Measurements from ENCODE around the gene CDC42BPB. TPM values are rescaled to one million over a fixed set of nuclear protein-coding genes. Genes with fewer than 3 reads are reported as not detected.

CDC42BPB gene
- total RNA-seq, 2 experiments from 2014 or later: 2.5 to 3.2 TPM

DNA sequence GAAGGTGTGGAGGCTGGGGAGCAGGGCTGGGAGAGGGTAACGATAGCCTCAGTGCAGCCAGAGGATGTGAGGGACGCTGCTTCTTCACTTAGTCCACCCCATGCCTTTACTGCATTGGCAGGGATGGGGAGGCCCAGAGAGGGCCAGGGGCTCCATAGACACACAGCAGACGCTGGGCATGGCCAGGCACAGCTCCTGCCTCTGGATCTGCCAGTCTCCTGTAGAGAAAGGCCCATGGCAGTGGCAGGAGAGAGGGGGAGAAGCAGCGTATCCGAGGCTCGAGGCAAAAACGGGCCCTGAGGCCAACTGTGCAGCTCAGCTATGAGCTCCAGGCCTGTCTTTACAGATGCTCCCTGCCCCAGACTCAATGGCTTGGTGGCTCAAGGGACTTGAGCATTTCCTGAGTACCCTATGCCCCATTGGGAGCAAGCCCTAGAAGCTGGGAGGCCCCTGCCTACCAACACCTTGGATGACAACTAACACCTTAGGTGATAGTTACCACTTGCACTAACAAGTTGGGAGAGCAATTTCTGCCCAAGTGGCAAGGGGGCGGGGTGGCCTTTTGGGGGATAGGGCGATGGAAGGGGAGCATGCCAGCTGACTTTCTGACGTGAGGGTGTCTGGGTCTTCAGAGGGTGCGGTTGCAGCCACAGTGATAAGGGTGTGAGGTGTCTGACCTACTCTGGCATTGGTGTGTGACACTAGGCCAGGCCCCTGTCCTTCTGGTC is 21.7 kb upstream of the CDC42BPB start:
- Mint-ChIP-seq H3K36me3 (ENCODE audit: low read depth) (no peaks in the 10 kb centered on the region), H3K9me3 (no peaks in the 10 kb centered on the region), H3K27me3 (ENCODE audit: low read depth) (no peaks in the 10 kb centered on the region), H3K4me1 (ENCODE audit: low read depth) (no peaks in the 10 kb centered on the region), H3K4me3 (no peak overlapping the region), H3K27ac (no peak overlapping the region)
- CTCF ChIA-PET: interaction anchor here (0.6 to 1.9 kb wide), 7 partner anchors 11 to 249 kb away, joined by 3 to 10 read pairs (median 4); no protein-coding TSS in a partner anchor
- DNase-seq: no peak
- intact Hi-C loops (cut with micrococcal nuclease): loop anchor here (1.0 to 5.0 kb wide), 6 partner anchors 62 to 468 kb away; partner anchors contain the start of genes MARK3 and TRAF3

DNA sequence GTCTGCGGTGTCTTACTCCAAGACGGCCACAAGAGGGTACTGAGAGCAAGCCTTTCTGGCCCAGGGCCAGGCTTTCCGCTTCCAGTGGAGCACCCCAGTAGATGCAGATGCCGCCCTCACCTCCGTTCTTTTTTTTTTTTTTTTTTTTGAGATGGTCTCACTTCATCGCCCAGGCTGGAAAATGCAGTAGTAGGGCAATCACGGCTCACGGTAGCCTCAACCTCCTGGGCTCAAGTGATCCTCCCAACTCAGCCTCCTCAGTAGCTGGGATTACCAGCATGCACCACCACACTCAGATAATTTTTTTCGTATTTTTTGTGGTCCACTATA is 21.0 kb upstream of the CDC42BPB start:
- no peak overlapping the region for H3K4me3 Mint-ChIP-seq
- no peak overlapping the region for H3K27ac Mint-ChIP-seq
- no peaks in the 10 kb centered on the region for H3K36me3 Mint-ChIP-seq (ENCODE audit: low read depth)
- intact Hi-C loops (cut with micrococcal nuclease): loop anchor here (1.0 to 5.0 kb wide), 6 partner anchors 62 to 469 kb away; partner anchors contain the start of genes MARK3 and TRAF3
- no peaks in the 10 kb centered on the region for H3K4me1 Mint-ChIP-seq (ENCODE audit: low read depth)
- peak; percentile 85 for DNase-seq
- no peaks in the 10 kb centered on the region for H3K27me3 Mint-ChIP-seq (ENCODE audit: low read depth)
- CTCF ChIA-PET: interaction anchor here (0.6 to 1.9 kb wide), 7 partner anchors 10 to 250 kb away, joined by 3 to 10 read pairs (median 4); no protein-coding TSS in a partner anchor
- H3K9me3 Mint-ChIP-seq: no peaks in the 10 kb centered on the region

DNA sequence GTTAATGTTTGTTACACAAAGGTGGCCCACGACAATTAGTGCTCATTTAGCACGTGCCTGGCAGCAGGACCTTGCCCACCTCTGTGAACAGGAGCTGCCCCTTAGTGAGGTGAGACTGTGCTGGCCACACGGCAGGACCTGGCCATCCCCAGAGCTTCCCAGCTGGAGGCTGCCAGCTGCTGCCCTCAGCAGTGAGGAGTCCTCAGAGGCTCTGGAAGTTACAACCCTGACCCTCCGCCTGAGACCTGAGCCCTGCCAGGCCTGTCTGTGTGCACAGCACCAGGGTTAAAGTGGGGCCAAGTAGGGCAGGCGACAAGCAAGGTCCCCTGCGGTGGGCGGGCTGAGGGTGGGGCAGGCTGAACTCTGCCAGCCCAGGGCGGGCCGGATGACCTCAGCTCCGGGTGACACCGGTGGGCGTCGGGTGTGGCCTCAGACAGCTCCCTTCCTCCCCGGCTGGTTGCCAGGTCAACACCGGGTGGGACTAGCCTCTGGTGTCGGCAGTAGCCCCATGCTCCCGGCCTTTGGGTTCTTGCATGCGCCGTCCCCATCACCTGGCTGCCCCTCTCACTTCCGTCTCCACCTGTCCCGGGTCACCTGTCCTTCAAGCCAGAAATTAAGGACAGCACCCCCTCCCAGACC is 17.5 kb upstream of the CDC42BPB start:
- Mint-ChIP-seq H3K4me3 (no peak overlapping the region), H3K36me3 (ENCODE audit: low read depth) (no peaks in the 10 kb centered on the region), H3K27ac (no peak overlapping the region), H3K9me3 (no peaks in the 10 kb centered on the region), H3K27me3 (ENCODE audit: low read depth) (no peaks in the 10 kb centered on the region), H3K4me1 (ENCODE audit: low read depth) (no peaks in the 10 kb centered on the region)
- DNase-seq: no peak
- intact Hi-C loops (cut with micrococcal nuclease): loop anchor here (1.0 to 5.0 kb wide), 8 partner anchors 16 to 472 kb away; partner anchors contain the start of genes MARK3 and TRAF3
- CTCF ChIA-PET: interaction anchor here (0.7 to 2.2 kb wide), 11 partner anchors 10 to 380 kb away, joined by 3 to 11 read pairs (median 5); no protein-coding TSS in a partner anchor

DNA sequence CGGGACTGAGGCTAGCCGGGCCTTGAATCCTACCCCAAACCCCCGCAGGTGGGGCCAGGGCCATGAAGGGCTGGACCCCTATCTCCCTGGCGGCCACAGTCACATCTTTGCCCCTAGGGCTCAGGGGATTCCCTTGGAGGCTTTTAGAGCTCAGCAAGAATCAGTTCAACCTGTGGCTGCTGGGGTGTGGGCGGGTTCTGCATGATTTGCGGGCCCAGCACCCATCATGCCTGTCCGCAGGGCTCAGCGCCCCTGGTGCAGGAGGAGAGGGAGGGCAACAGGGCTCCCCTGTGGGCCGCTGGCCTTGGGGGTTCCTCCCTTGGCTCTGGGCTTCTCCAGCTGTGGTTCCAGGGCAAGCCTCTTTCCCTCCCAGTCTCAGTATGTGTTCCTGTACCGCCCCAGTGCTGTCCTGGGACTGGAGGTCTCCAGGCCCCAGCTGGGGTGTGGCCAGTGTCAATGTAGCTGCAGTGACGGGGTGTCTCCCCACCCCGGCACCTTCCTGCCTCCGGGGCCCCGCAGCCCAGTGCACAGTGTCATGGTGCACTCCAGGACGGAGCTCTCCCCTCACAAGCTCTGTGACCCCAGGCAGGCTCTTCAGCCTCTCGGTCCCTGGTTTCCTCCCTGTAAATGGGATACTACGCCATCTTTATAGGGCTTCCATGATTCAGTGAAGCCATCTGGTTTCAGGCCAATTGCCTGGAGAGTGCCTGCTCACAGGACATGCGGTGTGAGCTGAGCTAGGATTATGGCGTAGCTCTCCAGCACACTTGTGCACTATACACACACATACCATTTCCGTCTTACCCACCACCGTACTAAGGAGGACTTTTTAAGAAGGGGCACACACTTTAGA is 16.8 kb upstream of the CDC42BPB start:
- H3K27me3 Mint-ChIP-seq (ENCODE audit: low read depth): no peaks in the 10 kb centered on the region
- no peaks in the 10 kb centered on the region for H3K4me1 Mint-ChIP-seq (ENCODE audit: low read depth)
- DNase-seq: no peak
- no peak overlapping the region for H3K27ac Mint-ChIP-seq
- no peaks in the 10 kb centered on the region for H3K9me3 Mint-ChIP-seq
- H3K36me3 Mint-ChIP-seq (ENCODE audit: low read depth): no peaks in the 10 kb centered on the region
- intact Hi-C loops (cut with micrococcal nuclease): loop anchor here (2.0 kb wide), 2 partner anchors 15 to 111 kb away; no protein-coding TSS in a partner anchor
- H3K4me3 Mint-ChIP-seq: no peak overlapping the region
- CTCF ChIA-PET: interaction anchor here (1.0 to 2.2 kb wide), 7 partner anchors 9 to 218 kb away, joined by 3 to 11 read pairs (median 5); no protein-coding TSS in a partner anchor

DNA sequence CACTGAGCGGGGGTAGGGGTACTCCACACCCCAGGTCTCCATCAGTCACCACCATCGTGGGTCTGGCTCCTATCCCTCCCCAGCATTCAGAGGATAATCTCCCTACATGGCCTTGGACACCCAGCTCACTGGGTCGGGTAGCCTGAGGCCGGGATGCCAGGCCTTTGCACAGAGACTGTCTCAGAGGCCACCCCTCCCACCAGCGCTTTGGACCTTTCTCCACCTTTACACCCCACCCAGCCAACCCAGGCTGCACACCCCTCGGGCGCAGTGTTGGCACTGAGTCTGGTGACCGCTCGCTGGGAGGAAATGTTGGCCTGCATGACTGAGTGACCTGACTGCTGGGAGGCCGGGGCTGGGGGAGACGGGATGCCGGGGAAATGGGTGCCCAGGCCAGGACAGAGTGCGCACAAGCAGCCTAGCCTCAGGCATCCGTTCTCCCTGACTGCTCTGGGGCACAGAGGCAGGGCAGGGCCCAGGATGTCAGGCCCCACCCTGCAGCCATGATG is 16.1 kb upstream of the CDC42BPB start:
- H3K36me3 Mint-ChIP-seq (ENCODE audit: low read depth): no peaks in the 10 kb centered on the region
- no peaks in the 10 kb centered on the region for H3K9me3 Mint-ChIP-seq
- no peaks in the 10 kb centered on the region for H3K27me3 Mint-ChIP-seq (ENCODE audit: low read depth)
- H3K4me1 Mint-ChIP-seq (ENCODE audit: low read depth): no peaks in the 10 kb centered on the region
- no peak for DNase-seq
- CTCF ChIA-PET: interaction anchor here (2.2 kb wide), 1 partner anchor 31 kb away, joined by 11 read pairs; no protein-coding TSS in a partner anchor
- no peak overlapping the region for H3K4me3 Mint-ChIP-seq
- intact Hi-C loops (cut with micrococcal nuclease): no loop called here
- no peak overlapping the region for H3K27ac Mint-ChIP-seq

DNA sequence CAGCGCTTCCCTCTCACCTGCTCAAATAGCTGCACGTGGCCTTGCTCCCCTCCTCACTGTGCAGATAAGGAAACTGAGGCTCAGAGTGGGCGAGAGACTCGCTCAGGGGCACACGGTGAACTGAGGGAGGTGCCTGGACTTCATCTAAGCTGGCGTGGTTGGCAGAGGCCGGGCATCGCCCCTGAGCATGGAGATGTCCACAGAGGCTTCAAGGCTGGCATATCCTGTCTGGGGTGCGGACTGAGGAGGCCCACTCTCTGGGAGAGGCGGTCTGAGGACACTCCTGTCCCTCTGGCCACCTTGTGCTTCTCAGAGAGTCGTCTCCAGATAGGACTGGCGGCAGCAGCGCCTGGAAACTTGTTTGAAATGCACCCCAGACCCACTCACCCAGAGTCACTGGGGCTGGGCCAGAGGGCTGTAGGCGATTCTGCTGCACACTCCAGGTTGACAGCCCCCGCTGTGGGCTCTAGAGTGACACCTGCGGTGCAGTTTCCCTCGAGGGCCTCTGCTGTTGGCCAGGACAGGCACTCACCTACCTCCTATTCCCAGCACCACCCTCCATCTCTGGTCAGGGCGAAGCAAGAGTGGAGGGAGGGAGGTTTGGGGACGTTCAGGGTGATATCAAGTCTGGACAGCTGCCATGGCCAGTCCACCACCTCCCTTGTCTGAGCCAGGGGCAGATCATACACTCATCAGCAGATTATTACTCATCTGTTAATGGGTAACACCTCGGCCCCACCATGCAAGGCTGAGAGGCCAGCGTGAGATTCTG is 15.4 kb upstream of the CDC42BPB start:
- DNase-seq: no peak
- Mint-ChIP-seq H3K4me3 (no peak overlapping the region), H3K27ac (no peak overlapping the region), H3K4me1 (ENCODE audit: low read depth) (no peaks in the 10 kb centered on the region), H3K9me3 (no peaks in the 10 kb centered on the region), H3K36me3 (ENCODE audit: low read depth) (no peaks in the 10 kb centered on the region), H3K27me3 (ENCODE audit: low read depth) (no peaks in the 10 kb centered on the region)
- intact Hi-C loops (cut with micrococcal nuclease): no loop called here
- CTCF ChIA-PET: interaction anchor here (2.2 kb wide), 1 partner anchor 32 kb away, joined by 11 read pairs; no protein-coding TSS in a partner anchor

DNA sequence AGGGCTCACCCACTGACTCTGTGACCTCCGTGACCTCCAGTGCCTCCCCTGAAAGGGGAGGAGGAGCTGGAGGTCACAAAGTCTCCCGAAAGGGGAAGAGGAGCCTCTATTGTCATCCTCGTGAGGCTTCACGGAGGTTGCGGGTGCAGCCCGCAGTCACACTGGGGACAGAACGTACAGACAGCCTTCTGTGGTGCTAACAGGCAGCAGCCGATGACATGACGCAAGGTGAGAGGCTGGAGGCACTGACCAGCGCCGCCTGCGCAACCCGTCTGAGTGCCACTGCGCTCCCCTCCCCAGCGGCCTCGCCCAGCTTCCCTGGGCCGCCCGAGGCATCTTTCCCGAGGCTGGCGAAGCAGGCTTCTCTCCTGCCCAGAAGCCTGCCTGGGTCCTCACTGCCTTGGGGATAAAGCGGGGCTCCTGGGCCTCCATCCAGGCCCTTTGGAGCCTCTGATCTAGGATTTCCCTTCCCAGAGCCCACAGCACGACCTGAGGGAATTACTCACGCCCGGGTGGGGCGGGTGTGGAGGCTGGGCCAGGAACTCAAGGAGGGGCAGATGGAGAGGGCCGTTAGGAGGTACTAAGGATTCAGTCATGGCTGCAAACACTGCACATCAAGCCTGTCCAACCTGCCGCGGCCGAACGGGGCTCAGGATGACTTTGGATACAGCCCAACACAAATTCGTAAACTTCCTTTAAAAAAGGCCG is 14.3 kb upstream of the CDC42BPB start:
- CTCF ChIA-PET: no interaction called here
- Mint-ChIP-seq H3K4me1 (ENCODE audit: low read depth) (no peaks in the 10 kb centered on the region), H3K4me3 (no peak overlapping the region), H3K27ac (no peak overlapping the region), H3K36me3 (ENCODE audit: low read depth) (no peaks in the 10 kb centered on the region), H3K9me3 (no peaks in the 10 kb centered on the region), H3K27me3 (ENCODE audit: low read depth) (no peaks in the 10 kb centered on the region)
- intact Hi-C loops (cut with micrococcal nuclease): no loop called here
- no peak for DNase-seq

DNA sequence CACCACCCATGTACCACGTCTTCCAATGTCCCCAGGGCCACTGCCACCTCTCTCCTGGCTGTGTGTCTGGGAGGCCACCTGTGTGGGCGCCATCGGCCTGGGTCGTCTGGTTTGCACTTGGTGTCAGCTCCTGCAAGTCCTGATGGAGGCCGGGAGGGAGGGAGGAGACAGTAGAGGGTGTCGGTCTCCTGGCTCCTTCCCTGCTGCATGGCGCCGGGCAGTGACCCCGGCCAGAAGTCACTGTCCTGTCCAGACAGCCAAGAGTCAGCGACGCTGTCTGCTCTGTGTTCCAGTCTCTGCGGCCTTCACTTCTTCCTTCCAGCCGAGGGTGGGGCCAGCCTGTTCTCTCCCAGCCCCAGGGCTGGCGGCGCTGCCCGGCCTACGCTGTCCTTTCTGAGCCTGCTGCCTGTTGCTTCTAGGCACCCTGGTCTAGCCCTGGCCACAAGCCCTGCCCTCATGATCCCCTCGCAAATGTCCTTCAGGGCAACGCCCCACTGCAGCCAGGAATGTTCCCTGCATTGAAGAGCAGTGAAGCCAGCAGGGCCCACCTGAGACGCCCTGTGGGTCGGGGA is 13.7 kb upstream of the CDC42BPB start:
- no peaks in the 10 kb centered on the region for H3K9me3 Mint-ChIP-seq
- H3K4me3 Mint-ChIP-seq: no peak overlapping the region
- CTCF ChIA-PET: no interaction called here
- H3K27me3 Mint-ChIP-seq (ENCODE audit: low read depth): no peaks in the 10 kb centered on the region
- H3K36me3 Mint-ChIP-seq (ENCODE audit: low read depth): no peaks in the 10 kb centered on the region
- intact Hi-C loops (cut with micrococcal nuclease): no loop called here
- H3K27ac Mint-ChIP-seq: no peak overlapping the region
- H3K4me1 Mint-ChIP-seq (ENCODE audit: low read depth): no peaks in the 10 kb centered on the region
- no peak for DNase-seq

DNA sequence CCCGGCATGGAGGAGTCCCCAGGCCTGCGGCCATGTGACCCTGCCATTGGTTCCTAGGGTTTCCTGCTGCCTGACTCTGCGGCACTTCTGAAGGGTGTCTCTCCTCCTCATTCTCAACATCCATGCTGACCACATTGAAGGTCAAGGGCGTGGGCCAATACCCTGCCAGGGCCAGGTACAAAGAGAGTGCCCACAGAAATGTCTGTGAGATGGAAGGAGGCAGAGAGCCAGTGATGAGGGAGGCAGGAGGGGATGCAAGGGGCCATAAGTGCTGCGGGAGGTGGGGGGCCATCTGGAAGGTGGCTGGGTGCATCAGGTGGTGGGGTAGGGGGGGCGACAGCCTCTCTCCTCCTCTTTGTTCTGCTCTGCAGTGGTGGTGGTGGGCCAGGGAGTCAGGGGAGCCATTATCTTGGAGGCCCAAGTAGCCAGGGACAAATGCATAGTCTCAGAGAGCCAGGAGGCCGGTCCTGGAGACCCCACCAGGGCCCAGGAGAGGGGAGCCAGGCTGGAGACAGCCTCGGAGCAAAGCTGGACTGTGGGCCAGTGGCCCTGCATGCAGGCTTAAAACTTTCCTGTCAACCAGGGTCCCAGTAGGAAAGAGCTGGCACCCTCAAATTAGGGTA is 13.0 kb upstream of the CDC42BPB start:
- no peaks in the 10 kb centered on the region for H3K4me1 Mint-ChIP-seq (ENCODE audit: low read depth)
- no peak overlapping the region for H3K4me3 Mint-ChIP-seq
- H3K27ac Mint-ChIP-seq: no peak overlapping the region
- no peaks in the 10 kb centered on the region for H3K36me3 Mint-ChIP-seq (ENCODE audit: low read depth)
- CTCF ChIA-PET: no interaction called here
- intact Hi-C loops (cut with micrococcal nuclease): no loop called here
- no peaks in the 10 kb centered on the region for H3K9me3 Mint-ChIP-seq
- no peaks in the 10 kb centered on the region for H3K27me3 Mint-ChIP-seq (ENCODE audit: low read depth)
- no peak for DNase-seq

DNA sequence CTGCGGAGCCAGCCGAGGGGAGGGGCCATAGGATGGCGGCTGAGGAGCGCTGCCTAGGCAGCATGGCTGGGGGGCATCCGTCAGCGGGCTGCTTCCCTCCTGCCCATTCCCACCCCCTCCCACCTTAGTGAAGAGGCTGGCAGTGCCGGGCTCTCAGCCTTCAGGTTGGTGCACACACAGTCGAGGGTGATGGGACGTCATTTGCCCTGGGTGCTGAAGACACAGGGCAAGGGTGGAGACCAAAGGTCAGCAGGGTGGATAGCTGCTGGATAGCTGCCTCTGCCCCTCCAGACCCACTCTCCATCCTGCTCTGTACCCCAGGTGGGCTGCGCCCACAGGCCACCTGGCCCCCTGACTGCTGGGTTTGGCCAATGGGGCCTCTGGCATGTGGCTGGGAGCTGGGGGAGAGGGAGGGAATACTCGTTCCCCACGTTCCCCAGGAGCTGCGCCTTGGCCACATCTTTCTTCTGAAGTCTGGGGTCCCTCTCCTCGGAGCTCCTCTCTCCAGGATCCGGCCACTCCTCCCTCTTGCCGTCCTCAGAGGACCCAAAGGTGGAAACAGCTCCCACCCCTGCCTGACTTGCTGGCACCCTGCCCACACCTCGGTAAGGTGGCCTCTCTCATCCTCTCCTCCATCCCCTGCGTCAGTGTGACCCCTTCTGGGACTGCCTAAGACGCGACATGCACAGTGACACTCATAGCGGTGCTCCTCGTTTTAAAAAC is 11.2 kb upstream of the CDC42BPB start:
- Mint-ChIP-seq H3K27ac (no peak overlapping the region), H3K4me3 (no peak overlapping the region), H3K36me3 (ENCODE audit: low read depth) (no peaks in the 10 kb centered on the region), H3K27me3 (ENCODE audit: low read depth) (no peaks in the 10 kb centered on the region), H3K9me3 (no peaks in the 10 kb centered on the region), H3K4me1 (ENCODE audit: low read depth) (no peaks in the 10 kb centered on the region)
- intact Hi-C loops (cut with micrococcal nuclease): no loop called here
- CTCF ChIA-PET: interaction anchor here (0.9 kb wide), 1 partner anchor 10 kb away, joined by 4 read pairs; no protein-coding TSS in a partner anchor
- no peak for DNase-seq
